ENCODE measurements around the gene YY1.
"Not testable (repeated sequence)": the region's sequence is repeated elsewhere in the genome, so short reads cannot be mapped to it uniquely, and the experiment has no call there.

YY1 gene

GRCh38 chr14:100246809-100247428, 8.0 kb downstream of the YY1 start:
- peak; percentile 19 for DNase-seq

- DNase-seq, result no peak
Observed at GRCh38 chr14:100250732-100251465, 12.0 kb downstream of the YY1 start.

- no peak for DNase-seq
Observed at GRCh38 chr14:100252684-100253083, 13.7 kb downstream of the YY1 start.

GRCh38 chr14:100256339-100256895, 17.5 kb downstream of the YY1 start:
- no peak for DNase-seq

DNA sequence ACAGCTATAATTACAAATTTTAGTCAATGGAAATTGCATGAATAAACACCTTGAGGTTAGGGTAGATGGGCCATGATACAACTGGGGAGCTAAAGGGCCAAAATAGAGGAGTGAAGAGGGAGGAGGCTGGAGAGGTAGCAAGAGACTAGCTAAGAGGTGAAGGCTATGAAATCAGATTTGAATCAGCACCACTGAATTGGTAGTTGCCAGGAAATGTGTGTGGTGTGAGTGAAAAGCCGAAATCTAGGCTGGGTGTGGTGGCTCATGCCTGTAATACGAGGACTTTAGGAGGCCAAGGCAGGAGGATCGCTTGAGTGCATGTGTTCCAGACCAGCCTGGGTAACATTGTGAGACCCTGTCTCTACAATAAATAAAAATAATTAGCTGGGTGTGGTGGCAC, 22.7 kb downstream of the YY1 start:
- no peak for DNase-seq

DNA sequence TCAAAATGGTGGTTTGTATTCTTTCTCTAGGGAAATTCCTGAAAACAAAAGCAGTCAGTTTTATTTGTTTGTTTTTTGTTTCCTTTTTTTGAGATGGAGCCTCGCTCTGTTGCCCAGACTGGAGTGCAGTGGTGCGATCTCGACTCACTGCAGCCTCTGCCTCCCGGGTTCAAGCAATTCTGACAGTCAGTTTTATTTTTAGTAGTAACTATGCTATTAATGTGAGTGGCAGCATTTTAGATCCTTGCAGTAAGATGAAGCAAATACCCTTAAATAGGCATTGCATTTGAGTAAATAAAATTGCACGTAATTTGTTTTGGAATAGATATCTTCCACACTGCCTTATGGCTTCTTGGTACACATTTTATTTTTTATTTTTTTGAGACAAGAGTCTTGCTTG, 23.6 kb downstream of the YY1 start:
- DNase-seq, result no peak

GRCh38 chr14:100263141-100263540, 24.2 kb downstream of the YY1 start:
- DNase-seq, result no peak

GRCh38 chr14:100267990-100268389, 29.0 kb downstream of the YY1 start:
- no peak for DNase-seq

- DNase-seq, result no peak
Observed at GRCh38 chr14:100268591-100269207, 29.8 kb downstream of the YY1 start.

DNA sequence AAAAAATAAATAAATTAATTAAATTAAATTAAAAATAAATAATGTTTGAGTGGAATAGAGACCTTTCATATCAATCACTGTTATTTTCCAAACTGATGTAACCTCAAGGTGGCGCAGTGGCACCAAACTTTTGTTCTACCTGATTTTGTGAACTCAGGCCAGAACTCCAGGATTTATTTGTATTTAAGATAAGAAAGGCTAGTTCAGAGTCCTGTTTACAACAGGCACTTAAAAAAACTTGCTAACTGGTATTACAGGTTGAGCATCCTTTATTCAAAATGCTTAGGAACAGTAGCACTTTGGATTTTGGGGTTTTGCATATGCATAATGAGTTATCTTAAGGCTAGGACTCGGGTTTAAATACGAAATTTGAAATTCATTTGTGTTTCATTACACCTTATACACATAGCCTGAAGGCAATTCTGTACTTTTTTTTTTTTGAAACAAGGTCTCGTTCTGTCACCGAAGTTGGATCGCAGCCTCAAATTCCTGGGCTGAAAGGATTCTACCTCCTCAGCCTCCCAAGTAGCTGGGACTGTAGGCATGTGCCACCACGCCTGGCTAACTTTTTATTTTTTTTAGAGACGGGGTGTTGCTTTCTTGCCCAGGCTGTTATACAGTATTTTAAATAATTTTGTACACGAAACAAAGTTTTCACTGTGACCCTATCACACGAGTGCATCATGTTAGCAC, 32.4 kb downstream of the YY1 start:
- DNase-seq, result no peak

DNA sequence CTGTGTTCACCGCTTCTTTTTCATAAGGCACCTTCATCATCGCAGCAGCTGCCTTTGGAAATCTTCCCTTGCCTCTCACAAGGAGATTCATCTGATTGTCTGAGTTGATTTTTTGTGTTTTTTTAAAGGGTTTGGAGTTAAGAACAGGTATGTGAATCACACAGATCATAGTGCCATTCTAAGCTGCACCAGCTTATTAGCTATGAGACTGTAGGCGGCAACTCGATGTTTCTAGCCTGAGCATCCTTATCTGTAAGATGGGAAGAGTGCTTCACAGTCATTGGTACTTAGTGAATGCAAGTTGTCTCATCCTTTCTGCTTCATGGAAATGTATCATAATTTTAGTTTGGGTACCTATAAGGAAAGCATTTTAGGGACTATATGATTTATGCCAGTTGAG, 35.3 kb downstream of the YY1 start:
- no peak for DNase-seq

DNA sequence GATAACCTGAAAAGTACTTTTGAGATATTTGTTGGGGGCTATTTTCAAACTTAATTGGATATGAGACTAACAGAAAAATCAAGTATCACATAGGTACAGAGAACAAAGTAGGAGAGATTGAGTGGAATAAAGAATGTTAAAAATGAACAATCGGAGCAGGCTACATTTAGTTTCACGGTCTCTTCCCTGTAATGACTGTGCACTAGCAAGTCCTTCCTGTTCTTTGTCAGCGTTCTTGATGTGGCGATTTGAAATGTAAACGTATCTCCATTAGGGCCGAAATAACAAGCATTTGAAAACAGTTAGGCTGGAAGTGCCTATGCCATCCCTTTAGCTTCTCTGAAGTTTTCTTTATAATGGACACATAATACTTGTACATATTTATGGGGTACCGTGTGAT, 36.3 kb downstream of the YY1 start:
- DNase-seq, result no peak

DNA sequence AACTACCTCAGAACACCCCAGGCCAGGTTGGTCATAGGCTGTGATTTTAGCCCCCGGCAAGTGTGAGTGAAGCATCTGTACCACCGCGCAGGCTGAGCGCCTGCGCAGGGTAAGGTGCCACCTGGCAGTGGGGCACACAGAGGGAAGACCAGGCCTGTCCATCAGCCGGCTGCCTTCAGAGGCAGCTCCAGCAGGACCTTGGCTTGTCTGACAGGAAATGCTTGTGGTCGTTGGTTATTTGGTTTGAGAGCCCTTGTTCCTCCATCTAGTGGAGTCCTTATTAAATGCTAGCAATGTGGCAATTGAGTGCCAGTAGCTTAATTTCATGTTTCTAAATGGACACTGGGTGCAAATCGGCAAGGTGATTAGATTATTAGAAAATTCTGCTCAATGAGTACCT, 39.8 kb downstream of the YY1 start:
- no peak for DNase-seq

- DNase-seq, result no peak
Observed at GRCh38 chr14:100279133-100279532, 40.2 kb downstream of the YY1 start.

GRCh38 chr14:100279563-100279962, 40.6 kb downstream of the YY1 start:
- DNase-seq, result no peak

- DNase-seq, result no peak
Observed at GRCh38 chr14:100281286-100282082, 42.5 kb downstream of the YY1 start.

DNA sequence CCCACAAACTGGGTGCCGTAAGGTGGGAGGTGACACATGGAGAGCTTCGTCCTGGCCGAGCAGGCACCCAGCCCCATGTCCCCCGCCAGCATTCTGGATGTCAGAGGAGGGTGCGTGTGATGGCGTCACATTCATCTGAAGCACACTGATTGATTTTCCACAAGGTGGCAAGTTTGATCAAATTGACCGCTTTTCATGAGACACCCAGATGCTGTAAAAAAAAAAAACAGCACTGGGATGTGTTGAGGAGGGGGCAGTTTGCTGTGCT, 43.1 kb downstream of the YY1 start:
- no peak for DNase-seq

GRCh38 chr14:100282766-100283419, 43.9 kb downstream of the YY1 start:
- no peak for DNase-seq

GRCh38 chr14:100283436-100283835, 44.5 kb downstream of the YY1 start:
- not testable (repeated sequence) for DNase-seq

DNA sequence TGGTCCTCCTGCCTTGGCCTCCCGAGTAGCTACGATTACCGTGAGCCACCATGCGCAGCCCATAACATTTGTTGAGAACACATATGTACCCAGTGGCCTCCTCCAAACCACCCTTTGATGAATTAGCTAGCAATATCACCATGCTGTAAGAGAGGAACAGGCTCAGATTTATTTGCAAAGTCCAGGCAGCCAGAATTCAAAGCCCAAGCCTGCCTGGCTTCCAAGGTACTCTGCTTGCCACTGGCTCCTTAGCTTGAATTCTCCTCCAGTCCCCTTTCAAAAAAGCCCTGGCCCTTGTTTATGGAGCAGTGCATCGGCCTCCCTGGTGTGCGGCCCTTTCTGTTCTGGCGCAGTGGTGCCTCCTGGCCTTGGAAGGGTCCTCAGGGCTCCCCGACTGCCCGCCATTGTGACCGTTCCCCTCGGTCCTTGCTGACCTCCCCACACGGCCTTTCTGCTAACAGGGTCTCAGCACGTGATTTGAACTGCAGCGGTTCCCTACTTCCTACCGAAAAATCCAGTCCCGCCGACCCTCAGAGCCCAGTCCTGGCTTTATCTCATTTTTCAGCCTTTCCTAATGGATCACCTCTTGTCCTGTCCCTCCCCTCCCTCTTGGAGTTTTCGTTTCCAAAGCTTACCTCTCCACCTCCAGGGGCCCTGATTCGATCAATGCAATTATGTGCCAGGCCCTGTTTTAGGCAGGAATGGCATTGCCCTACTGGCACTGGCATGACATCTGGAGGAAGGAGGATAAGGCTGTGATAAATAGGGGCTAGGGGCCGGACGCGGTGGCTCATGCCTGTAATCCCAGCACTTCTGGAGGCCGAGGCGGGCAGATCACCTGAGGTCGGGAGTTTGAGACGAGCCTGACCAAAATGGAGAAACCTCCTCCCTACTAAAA, 45.3 kb downstream of the YY1 start:
- DNase-seq, result no peak

Measured in NCI-H446 treated with DMSO at 0.1 percent for 48 hours (cell line).